Vagina (tissue), 2 donors: Measurements from ENCODE around the gene PINK1.

Experiments used
- CTCF ChIP-seq, 3 experiments: fragments of 450-650 bp in 2 of 3; fragments of 200-600 bp in 1 of 3; sonication (generic) in 1 of 3; IDR thresholded peaks; one replicate each; pipeline ENCODE4 v1.5.1; 2017 to 2019; ENCODE audit warnings: antibody characterized with exemption in 3 of 3, mild to moderate bottlenecking in 2 of 3, moderate library complexity in 2 of 3
- POLR2A ChIP-seq, 2 donors: fragments of 450-650 bp; IDR thresholded peaks; one replicate each; pipeline ENCODE4 v1.6.1; 2017; ENCODE audit warnings: antibody characterized with exemption in 2 of 2, mild to moderate bottlenecking in 2 of 2, moderate library complexity in 2 of 2

GRCh38 chr1:20697563-20697962, 64.3 kb downstream of the PINK1 start:
- TF ChIP-seq CTCF (IDR thresholded peaks at IDR 0.05) (no peak), POLR2A (IDR thresholded peaks at IDR 0.05) (no peak)
